Mesendoderm (in vitro differentiated cells): ENCODE results near the gene CLIP2.
"Not testable (repeated sequence)": the region's sequence is repeated elsewhere in the genome, so short reads cannot be mapped to it uniquely, and the experiment has no call there.

Experiments used
- DNase-seq: peaks from one replicate; pipeline ENCODE4 v3.0.0; 2013
- H2AK5ac ChIP-seq: 2 replicates; pipeline ENCODE4 v1.6.1; 2013; ENCODE audit warnings: low read length, inconsistent platforms
- H2BK120ac ChIP-seq: 2 replicates; pipeline ENCODE4 v1.6.1; 2013; ENCODE audit warnings: low read depth, mild to moderate bottlenecking, low read length, moderate library complexity, mixed read lengths
- H2BK15ac ChIP-seq: replicated peaks from 2 replicates; pipeline ENCODE4 v1.6.1; 2013; ENCODE audit warnings: low read depth, mild to moderate bottlenecking, moderate library complexity
- H2BK5ac ChIP-seq: 2 replicates; pipeline ENCODE4 v1.6.1; 2013; ENCODE audit warnings: low read length, inconsistent platforms
- H3K18ac ChIP-seq: 2 replicates; pipeline ENCODE4 v1.6.1; 2013; ENCODE audit warnings: mild to moderate bottlenecking, low read length, mixed read lengths
- H3K23ac ChIP-seq: one replicate; pipeline ENCODE4 v1.6.1; 2013; ENCODE audit warnings: low read length
- H3K27ac ChIP-seq: 2 replicates; pipeline ENCODE4 v1.5.1; 2013; ENCODE audit warnings: low read depth, mild to moderate bottlenecking, inconsistent platforms, low read length, moderate library complexity
- H3K27me3 ChIP-seq: 2 replicates; pipeline ENCODE4 v1.6.1; 2013; ENCODE audit warnings: low read length, control low read depth, mild to moderate bottlenecking, inconsistent platforms; ENCODE audit not compliant: insufficient read depth, poor library complexity
- H3K36me3 ChIP-seq: 2 replicates; pipeline ENCODE4 v1.6.1; 2013; ENCODE audit warnings: low read length, inconsistent platforms; ENCODE audit not compliant: control insufficient read depth, insufficient read depth
- H3K4ac ChIP-seq: one replicate; pipeline ENCODE4 v1.6.1; 2013; ENCODE audit warnings: low read depth, mild to moderate bottlenecking, low read length, moderate library complexity
- H3K4me1 ChIP-seq: 2 replicates; pipeline ENCODE4 v1.6.1; 2013; ENCODE audit warnings: low read depth, low read length, inconsistent platforms; ENCODE audit not compliant: control insufficient read depth
- H3K4me2 ChIP-seq: 2 replicates; pipeline ENCODE4 v1.6.1; 2013; ENCODE audit warnings: low read length
- H3K4me3 ChIP-seq: 2 replicates; pipeline ENCODE4 v1.5.1; 2013; ENCODE audit warnings: mild to moderate bottlenecking, low read length
- H3K56ac ChIP-seq: one replicate; pipeline ENCODE4 v1.6.1; 2013; ENCODE audit warnings: low read length
- H3K79me1 ChIP-seq: 2 replicates; pipeline ENCODE4 v1.6.1; 2013; ENCODE audit warnings: low read length, inconsistent platforms
- H3K79me2 ChIP-seq: 2 replicates; pipeline ENCODE4 v1.6.1; 2013; ENCODE audit warnings: mild to moderate bottlenecking, low read length; ENCODE audit not compliant: control insufficient read depth, insufficient read depth
- H3K9ac ChIP-seq: 2 replicates; pipeline ENCODE4 v1.6.1; 2013; ENCODE audit warnings: low read length, inconsistent platforms
- H4K5ac ChIP-seq: one replicate; pipeline ENCODE4 v1.6.1; 2013; ENCODE audit warnings: low read length
- H4K8ac ChIP-seq: one replicate; pipeline ENCODE4 v1.6.1; 2013; ENCODE audit warnings: low read depth, mild to moderate bottlenecking, control low read depth, low read length, moderate library complexity
- WGBS: extraction: QIAGEN DNeasy Blood & Tissue Kit; methylation state at CpG from one replicate; pipeline ENCODE4 v1.1.7; 2013; ENCODE audit warnings: low lambda C conversion rate, missing lambda C conversion rate; ENCODE audit not compliant: insufficient coverage; ENCODE audit errors: extremely low coverage; 5-methylcytosine and 5-hydroxymethylcytosine counted together

The CLIP2 gene

GRCh38 chr7:74311305-74311744, 22.1 kb downstream of the CLIP2 start:
- Histone ChIP-seq H3K79me1 (peaks cover 6% of the 10 kb centered on the region), H3K4me3 (no peak overlapping the region), H3K9ac (no peak overlapping the region), H2BK120ac (no peak overlapping the region), H3K18ac (no peak overlapping the region), H3K4ac (no peak overlapping the region), H3K27ac (no peak overlapping the region), H3K4me2 (no peak overlapping the region), H2BK5ac (no peak overlapping the region), H3K4me1 (no peaks in the 10 kb centered on the region), H2BK15ac (no peak overlapping the region), H3K56ac (no peak overlapping the region), H4K5ac (no peak overlapping the region), H3K79me2 (no peaks in the 10 kb centered on the region), H3K36me3 (no peaks in the 10 kb centered on the region), H3K23ac (no peak overlapping the region), H4K8ac (no peak overlapping the region), H2AK5ac (no peak overlapping the region), H3K27me3 (no peaks in the 10 kb centered on the region)
- no CpG with 5 or more reads among the region's 4 CpGs for WGBS
- no peak for DNase-seq

- no CpG with 5 or more reads among the region's 16 CpGs for WGBS
- Histone ChIP-seq H3K18ac (no peak overlapping the region), H2AK5ac (no peak overlapping the region), H3K23ac (no peak overlapping the region), H2BK5ac (no peak overlapping the region), H3K4me3 (no peak overlapping the region), H2BK120ac (no peak overlapping the region), H2BK15ac (no peak overlapping the region), H3K27ac (no peak overlapping the region), H3K56ac (no peak overlapping the region), H4K5ac (no peak overlapping the region), H3K79me1 (peaks cover 6% of the 10 kb centered on the region), H3K27me3 (no peaks in the 10 kb centered on the region), H3K4me1 (no peaks in the 10 kb centered on the region), H3K9ac (no peak overlapping the region), H3K79me2 (no peaks in the 10 kb centered on the region), H3K4ac (no peak overlapping the region), H3K36me3 (no peaks in the 10 kb centered on the region), H4K8ac (no peak overlapping the region), H3K4me2 (no peak overlapping the region)
- no peak for DNase-seq
Observed at GRCh38 chr7:74312418-74313028, 23.3 kb downstream of the CLIP2 start.

- not testable (repeated sequence) for H3K9ac ChIP-seq, H2BK120ac ChIP-seq, H3K23ac ChIP-seq, H4K5ac ChIP-seq, H3K56ac ChIP-seq, DNase-seq, H3K18ac ChIP-seq, H4K8ac ChIP-seq, H3K79me2 ChIP-seq, H2BK15ac ChIP-seq, H3K4ac ChIP-seq, H3K4me1 ChIP-seq, H2BK5ac ChIP-seq, H3K4me3 ChIP-seq, H3K79me1 ChIP-seq, H3K4me2 ChIP-seq, H3K36me3 ChIP-seq, H3K27me3 ChIP-seq, H2AK5ac ChIP-seq, H3K27ac ChIP-seq
- no CpG with 5 or more reads among the region's 4 CpGs for WGBS
Observed at GRCh38 chr7:74315891-74316290, 26.7 kb downstream of the CLIP2 start.

GRCh38 chr7:74317146-74317782, 28.1 kb downstream of the CLIP2 start:
- Histone ChIP-seq H3K56ac (no peak overlapping the region), H2BK120ac (no peak overlapping the region), H2BK15ac (no peak overlapping the region), H2AK5ac (no peak overlapping the region), H3K23ac (no peak overlapping the region), H3K9ac (no peak overlapping the region), H3K4ac (no peak overlapping the region), H3K79me2 (no peaks in the 10 kb centered on the region), H4K5ac (no peak overlapping the region), H3K4me3 (no peak overlapping the region), H3K4me2 (no peak overlapping the region), H3K27ac (no peak overlapping the region), H3K79me1 (peaks cover 2% of the 10 kb centered on the region), H3K36me3 (no peaks in the 10 kb centered on the region), H3K18ac (no peak overlapping the region), H2BK5ac (no peak overlapping the region), H4K8ac (no peak overlapping the region), H3K27me3 (no peaks in the 10 kb centered on the region), H3K4me1 (no peaks in the 10 kb centered on the region)
- WGBS: no CpG with 5 or more reads among the region's 20 CpGs
- DNase-seq: no peak

GRCh38 chr7:74318043-74318442, 28.8 kb downstream of the CLIP2 start:
- WGBS: no CpG with 5 or more reads among the region's 8 CpGs
- H2BK5ac ChIP-seq: no peak overlapping the region
- H3K4ac ChIP-seq: no peak overlapping the region
- H4K5ac ChIP-seq: no peak overlapping the region
- H3K4me2 ChIP-seq: no peak overlapping the region
- DNase-seq: no peak
- no peak overlapping the region for H4K8ac ChIP-seq
- H3K79me2 ChIP-seq: no peaks in the 10 kb centered on the region
- H3K4me3 ChIP-seq: no peak overlapping the region
- H3K18ac ChIP-seq: no peak overlapping the region
- no peaks in the 10 kb centered on the region for H3K4me1 ChIP-seq
- no peak overlapping the region for H2AK5ac ChIP-seq
- H2BK15ac ChIP-seq: no peak overlapping the region
- no peak overlapping the region for H3K56ac ChIP-seq
- H2BK120ac ChIP-seq: no peak overlapping the region
- H3K36me3 ChIP-seq: no peaks in the 10 kb centered on the region
- H3K23ac ChIP-seq: no peak overlapping the region
- no peak overlapping the region for H3K9ac ChIP-seq
- H3K27me3 ChIP-seq: no peaks in the 10 kb centered on the region
- no peak overlapping the region for H3K27ac ChIP-seq
- H3K79me1 ChIP-seq: no peaks in the 10 kb centered on the region
